Measurements from ENCODE around the gene CDC37.

CDC37 gene

DNA sequence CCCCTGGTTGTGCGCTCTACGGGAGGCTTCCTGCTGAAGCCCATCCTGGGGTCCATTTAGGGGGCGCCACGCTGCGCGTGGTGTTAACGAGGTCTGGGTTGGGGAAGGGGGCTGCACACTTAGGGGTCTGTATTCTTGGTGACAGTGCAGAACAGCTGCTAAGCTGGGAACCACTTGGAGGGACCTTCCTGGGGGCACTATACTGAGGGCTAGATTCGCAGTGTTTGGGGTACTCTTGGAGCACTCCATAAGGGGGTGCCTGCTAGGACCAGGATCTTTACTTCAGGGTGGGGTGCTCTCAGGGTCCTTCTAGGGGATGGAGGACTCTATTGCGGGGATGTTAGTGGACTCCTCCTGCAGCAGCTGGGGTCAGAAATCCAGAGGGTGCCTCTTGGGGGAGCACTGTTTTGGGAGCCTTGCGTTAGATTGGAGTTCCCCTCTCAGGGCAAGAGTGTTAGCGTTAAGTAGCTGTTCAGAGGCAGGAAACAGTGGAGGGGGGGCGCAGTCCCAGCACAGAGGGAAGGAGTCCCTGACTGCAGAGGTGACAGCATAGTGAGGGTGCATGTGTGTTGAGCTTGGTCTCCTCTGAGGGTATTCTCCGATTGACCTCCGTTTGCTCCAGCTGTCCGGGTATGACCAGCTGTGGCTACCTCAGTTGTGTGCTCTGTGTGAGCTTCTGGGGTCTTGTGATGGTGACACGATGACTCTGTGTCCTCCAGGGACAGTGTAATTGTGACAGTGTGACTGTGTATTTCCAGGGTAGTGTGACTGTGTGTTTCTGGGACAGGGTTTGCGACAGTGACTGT, 18.1 kb upstream of the CDC37 start:
- peak; percentile 73 for DNase-seq (ENCODE audit: low read depth)
- H3K4me3 ChIP-seq (ENCODE audit: low read depth, low read length), result peak overlapping the region; percentile 62
- TF ChIP-seq MYC (IDR thresholded peaks at IDR 0.05; ENCODE audit: low read depth, low read length), result no peak
- TF ChIP-seq, protein P1, sequence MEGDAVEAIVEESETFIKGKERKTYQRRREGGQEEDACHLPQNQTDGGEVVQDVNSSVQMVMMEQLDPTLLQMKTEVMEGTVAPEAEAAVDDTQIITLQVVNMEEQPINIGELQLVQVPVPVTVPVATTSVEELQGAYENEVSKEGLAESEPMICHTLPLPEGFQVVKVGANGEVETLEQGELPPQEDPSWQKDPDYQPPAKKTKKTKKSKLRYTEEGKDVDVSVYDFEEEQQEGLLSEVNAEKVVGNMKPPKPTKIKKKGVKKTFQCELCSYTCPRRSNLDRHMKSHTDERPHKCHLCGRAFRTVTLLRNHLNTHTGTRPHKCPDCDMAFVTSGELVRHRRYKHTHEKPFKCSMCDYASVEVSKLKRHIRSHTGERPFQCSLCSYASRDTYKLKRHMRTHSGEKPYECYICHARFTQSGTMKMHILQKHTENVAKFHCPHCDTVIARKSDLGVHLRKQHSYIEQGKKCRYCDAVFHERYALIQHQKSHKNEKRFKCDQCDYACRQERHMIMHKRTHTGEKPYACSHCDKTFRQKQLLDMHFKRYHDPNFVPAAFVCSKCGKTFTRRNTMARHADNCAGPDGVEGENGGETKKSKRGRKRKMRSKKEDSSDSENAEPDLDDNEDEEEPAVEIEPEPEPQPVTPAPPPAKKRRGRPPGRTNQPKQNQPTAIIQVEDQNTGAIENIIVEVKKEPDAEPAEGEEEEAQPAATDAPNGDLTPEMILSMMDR (IDR thresholded peaks at IDR 0.05; ENCODE audit: low read depth, low read length), result no peak
- TF ChIP-seq, protein P2, sequence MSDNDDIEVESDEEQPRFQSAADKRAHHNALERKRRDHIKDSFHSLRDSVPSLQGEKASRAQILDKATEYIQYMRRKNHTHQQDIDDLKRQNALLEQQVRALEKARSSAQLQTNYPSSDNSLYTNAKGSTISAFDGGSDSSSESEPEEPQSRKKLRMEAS (IDR thresholded peaks at IDR 0.05; ENCODE audit: low read depth, low read length), result no peak
- TF ChIP-seq POLR2A (IDR thresholded peaks at IDR 0.05; ENCODE audit: extremely low read depth, insufficient read length), result no peak

DNA sequence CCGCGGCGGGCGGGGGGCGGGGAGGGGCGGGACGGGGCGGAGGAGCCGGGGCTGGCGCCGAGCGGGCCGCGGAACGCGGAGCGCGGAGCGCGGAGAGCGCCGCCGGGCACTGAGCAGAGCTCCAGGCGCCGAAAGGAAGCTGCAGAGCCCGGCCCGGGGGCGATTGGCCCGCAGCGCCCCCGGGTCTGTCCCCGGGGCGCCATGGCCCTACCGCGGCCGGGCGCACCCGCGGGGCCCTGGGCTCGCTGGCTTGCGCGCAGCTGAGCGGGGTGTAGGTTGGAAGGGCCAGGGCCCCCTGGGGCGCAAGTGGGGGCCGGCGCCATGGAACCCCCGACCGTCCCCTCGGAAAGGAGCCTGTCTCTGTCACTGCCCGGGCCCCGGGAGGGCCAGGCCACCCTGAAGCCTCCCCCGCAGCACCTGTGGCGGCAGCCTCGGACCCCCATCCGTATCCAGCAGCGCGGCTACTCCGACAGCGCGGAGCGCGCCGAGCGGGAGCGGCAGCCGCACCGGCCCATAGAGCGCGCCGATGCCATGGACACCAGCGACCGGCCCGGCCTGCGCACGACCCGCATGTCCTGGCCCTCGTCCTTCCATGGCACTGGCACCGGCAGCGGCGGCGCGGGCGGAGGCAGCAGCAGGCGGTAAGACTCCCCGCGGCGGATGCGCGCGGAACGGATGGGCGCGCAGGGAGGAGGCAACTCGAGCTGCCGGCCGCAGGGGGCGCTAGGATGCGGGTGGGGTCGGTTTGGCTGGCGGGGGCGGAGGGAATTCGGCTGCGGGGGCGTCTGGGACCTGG, 17.3 kb upstream of the CDC37 start, which contains the start of gene PDE4A:
TSS of gene PDE4A (plus strand) at position 95 of the 796 bp plus-strand sequence. CDS start at position 322, 227 bp downstream.
- peak; percentile 93 for DNase-seq (ENCODE audit: low read depth)
- H3K4me3 ChIP-seq (ENCODE audit: low read depth, low read length), result peak within 1 kb of the TSS; percentile 70
- no peak for TF ChIP-seq MYC (IDR thresholded peaks at IDR 0.05; ENCODE audit: low read depth, low read length)
- TF ChIP-seq, protein P1 (IDR thresholded peaks at IDR 0.05; ENCODE audit: low read depth, low read length), result peak; percentile 85

DNA sequence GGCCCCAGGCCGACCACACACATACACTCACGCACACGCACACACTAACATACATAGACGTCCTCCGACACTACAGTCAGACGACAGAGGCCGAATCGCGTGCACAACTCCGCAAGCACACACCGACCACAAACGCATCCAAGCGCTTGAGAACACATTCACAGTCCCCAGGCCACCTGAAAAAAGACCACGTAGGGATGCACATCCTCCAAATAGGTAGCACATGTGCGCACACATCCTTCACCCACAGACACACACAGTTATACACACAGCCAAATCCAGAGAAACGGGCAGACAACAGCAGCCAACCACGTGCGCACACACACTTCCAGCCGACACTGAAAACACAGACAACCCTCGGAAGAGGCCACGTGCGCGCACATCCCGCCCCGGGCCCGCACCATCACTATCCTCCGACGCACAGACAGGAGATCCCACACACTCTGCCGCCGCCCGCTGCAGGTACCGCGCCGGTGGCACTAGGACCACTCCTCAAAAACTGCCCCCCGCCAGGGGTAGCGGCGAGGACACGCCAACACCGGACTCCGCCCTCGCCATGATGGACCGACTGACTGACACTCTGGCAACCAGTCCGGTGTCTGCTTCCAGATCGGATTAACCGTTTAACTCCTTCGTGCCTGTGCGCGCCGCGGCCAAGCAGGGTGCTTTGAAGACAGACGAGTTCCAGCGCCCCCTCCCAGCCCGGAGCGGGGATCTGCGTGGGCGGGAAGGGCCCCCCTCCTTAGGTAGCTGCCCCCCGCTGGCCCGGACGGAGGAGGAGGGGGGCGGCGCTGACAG, 16.5 kb upstream of the CDC37 start:
- peak overlapping the region; percentile 70 for H3K4me3 ChIP-seq (ENCODE audit: low read depth, low read length)
- peak; percentile 99 for DNase-seq (ENCODE audit: low read depth)
- TF ChIP-seq MYC (IDR thresholded peaks at IDR 0.05; ENCODE audit: low read depth, low read length), result no peak
- TF ChIP-seq POLR2A (IDR thresholded peaks at IDR 0.05; ENCODE audit: extremely low read depth, insufficient read length), result no peak
- TF ChIP-seq, protein P2 (IDR thresholded peaks at IDR 0.05; ENCODE audit: low read depth, low read length), result no peak
- TF ChIP-seq, protein P1 (IDR thresholded peaks at IDR 0.05; ENCODE audit: low read depth, low read length), result no peak

DNA sequence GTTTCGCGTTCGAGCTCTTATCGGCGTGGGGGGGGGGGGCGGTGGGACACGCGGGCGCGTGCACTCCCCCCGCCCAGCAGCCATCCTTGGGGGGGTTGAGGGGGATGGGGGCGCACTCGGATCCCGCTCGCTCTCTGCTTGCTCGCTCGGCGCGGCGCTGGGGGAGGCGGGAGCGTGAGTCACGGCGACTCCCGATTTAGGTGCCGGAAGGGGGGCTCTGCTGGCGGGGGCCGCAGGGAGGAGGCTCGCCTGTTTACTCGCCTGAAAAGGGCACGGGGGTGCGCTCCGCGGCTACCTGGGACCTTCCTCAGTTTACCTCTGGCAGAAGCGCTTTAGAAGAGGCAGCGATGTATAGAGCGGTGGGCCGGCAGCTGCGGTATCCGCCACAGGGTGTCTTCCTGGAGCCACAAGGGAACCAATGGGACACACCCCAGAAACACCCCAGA, 15.9 kb upstream of the CDC37 start:
- peak overlapping the region; percentile 70 for H3K4me3 ChIP-seq (ENCODE audit: low read depth, low read length)
- peak; percentile 93 for DNase-seq (ENCODE audit: low read depth)
- TF ChIP-seq, protein P2 (IDR thresholded peaks at IDR 0.05; ENCODE audit: low read depth, low read length), result no peak
- TF ChIP-seq MYC (IDR thresholded peaks at IDR 0.05; ENCODE audit: low read depth, low read length), result no peak
- TF ChIP-seq POLR2A (IDR thresholded peaks at IDR 0.05; ENCODE audit: extremely low read depth, insufficient read length), result no peak
- TF ChIP-seq, protein P1 (IDR thresholded peaks at IDR 0.05; ENCODE audit: low read depth, low read length), result no peak

DNA sequence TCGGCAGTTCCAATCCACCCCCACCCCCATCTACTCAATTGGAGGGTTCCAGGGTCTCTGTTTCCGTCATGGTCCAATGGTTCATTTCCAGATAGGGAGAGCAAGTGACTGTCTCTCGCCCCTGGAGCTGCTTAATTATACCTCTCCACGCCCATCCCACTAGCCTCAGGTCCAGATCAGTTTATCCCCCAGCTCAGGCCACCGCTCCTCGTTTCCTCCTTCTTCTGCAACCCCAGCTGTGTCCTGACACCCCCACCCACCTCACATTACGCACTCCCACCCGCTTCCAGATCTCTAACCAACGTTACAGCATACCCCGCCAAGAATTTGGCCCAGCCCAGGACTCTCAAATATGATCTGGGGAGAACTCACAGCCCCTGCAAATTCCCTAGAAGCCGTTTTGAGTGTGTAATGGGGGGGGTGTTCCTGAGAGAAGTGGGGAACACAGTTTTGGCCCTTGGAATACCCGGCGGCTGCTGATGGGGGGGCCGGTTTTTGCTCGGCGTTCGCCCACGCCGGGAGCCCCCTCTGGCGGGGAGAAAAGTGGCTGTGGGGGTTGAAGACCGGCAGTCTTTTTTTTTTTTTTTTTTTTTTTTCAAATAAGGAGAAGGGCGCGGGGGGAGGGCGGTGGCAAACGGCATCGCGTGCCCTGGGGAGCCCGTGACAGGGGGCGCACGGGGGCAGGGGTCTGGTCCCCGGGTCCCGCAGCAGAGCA, 15.3 kb upstream of the CDC37 start:
- peak overlapping the region; percentile 70 for H3K4me3 ChIP-seq (ENCODE audit: low read depth, low read length)
- TF ChIP-seq, protein P2 (IDR thresholded peaks at IDR 0.05; ENCODE audit: low read depth, low read length), result no peak
- TF ChIP-seq MYC (IDR thresholded peaks at IDR 0.05; ENCODE audit: low read depth, low read length), result no peak
- TF ChIP-seq, protein P1 (IDR thresholded peaks at IDR 0.05; ENCODE audit: low read depth, low read length), result peak; percentile 31
- DNase-seq (ENCODE audit: low read depth), result peak; percentile 91

Measured in NB4 (cell line).